OCI-LY3 (cell line): ENCODE measurements around the gene VTI1A.

Experiments
- CTCF ChIP-seq: fragments of 200-600, 300-600 bp; sonication (generic); IDR thresholded peaks from 2 replicates; pipeline ENCODE4 v1.5.1; 2014; ENCODE audit warnings: antibody characterized with exemption, low read length, low read depth
- EZH2phosphoT487 ChIP-seq: fragments of 200-600 bp; shearing (Covaris generic); IDR thresholded peaks from 2 replicates; pipeline ENCODE4 v1.6.1; 2018; ENCODE audit warnings: antibody characterized with exemption, mixed run types, low read depth

GRCh38 chr10:112821038-112821437, 374.0 kb downstream of the VTI1A start:
- TF ChIP-seq CTCF (no peak), EZH2phosphoT487 (no peak)
